GM21619 (cell line): ENCODE results near the gene GADD45G.

Source experiments
- ATAC-seq: cut with Tn5 transposase; IDR thresholded peaks from one replicate; pipeline ENCODE4 v1.9.1; 2021; ENCODE audit not compliant: unreplicated experiment

Gene GADD45G

GRCh38 chr9:89648247-89649000 is 43.6 kb downstream of the GADD45G start:
- no peak for ATAC-seq

DNA sequence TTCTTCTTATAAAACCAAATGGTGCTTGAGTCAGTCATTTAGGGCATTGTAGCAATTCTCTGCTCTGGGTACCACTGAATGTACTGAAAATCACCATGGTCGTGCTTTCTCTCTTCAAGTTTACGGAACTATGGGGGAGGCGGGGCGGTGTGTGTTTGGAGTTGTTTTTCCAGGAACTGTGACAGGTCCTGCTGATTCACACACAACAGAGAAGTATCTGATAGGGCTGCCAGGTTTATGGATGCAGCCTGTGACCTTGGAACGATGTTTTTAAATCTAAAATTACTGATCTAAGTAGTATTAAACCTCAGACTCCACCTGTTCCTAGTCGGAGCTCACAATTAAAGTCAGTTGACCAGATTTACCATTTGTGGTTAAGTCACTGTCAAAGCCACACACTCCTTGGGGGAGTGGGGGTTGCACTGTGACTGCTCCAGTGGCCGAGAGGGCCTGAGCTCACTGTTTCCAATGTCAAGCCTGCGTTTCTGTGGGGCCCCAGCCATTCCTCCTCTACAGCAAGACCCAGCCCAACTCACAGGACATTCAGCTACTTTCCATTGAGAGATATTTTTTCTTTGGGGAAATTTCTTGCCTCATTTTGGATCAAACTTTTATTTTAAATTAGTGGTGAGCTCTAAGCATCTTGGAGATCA is 44.4 kb downstream of the GADD45G start:
- ATAC-seq: no peak

DNA sequence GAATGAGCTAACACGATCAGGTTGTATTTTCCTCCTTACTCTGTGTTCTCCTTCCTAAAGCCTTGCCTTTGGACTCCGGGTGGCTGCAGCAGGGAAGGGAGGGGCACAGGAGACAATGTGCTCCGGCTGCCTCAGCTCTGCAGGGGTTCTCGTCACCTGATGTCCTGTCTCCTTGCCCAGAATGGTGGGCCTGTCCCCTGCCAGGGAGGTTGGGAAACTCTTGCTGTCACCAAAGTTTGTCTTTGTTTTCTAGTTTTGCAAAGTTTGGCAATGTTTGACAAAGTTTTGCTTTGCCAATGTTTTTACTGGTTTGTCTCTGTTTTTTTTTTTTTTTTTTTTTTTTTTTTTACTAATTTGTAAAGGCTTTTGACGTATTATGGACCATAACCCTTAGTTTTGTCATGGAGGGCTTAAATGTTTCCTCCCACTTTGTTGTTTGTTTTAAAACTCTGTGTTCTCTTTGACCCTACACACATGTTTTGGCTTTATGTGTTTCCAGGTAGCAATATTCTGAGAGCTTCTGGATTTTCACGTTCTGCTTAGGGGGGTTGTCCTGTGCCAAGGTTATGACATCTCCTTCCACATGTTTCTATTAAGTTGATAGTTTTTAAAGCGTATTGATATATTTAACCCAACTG is 49.3 kb downstream of the GADD45G start:
- no peak for ATAC-seq

DNA sequence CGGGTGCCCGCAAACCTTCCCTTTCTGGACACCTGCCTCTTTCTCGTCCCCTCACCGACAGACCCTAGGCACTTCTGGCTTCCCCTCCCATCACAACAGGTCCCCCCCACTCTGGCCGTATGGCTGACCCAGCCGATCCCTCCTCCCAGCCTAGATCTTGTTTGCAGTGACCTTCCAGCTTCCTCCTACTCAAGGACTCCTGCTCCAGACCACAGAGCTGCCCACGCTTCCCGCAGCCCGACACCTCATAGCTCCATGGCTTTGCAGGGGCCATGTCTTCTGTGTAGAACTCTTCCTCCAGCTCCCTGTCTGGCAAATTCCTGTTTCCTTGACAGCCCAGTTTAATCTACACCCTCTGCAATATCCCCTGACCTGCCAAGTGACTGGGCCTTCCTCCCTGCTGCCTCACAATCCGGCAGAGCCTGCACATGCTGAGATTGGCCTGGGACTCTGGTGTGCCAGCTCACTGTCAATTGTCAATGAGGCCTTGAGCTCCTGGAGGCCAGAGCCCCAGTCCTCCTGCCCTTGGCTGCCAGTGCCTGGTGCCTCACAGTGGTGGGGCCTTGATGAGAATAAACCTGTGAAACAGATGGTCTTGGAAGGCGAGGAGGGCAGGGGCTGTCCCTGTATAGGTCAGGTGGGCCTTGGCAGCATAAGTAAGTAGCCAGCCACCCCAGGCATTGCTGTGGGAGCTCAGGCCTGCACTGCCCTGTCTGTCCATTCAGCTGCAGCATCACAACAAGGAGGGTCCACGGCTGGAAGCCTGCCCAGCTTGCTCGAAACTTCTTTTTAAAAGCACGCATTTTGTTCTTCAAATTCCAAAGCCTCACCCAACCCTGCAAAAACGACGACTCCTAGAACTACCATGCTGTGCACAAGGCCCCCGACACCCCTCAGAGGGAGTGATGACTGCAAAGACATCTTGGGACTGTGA is 50.5 kb downstream of the GADD45G start:
- ATAC-seq: no peak
